A673 (cell line): ENCODE data around the gene SLC2A13. TPM values are rescaled to one million over a fixed set of nuclear protein-coding genes. Genes with fewer than 3 reads are reported as not detected.

ENCODE experiments used
- BruUV-seq: library from RNA; stranded (reverse); fragments of 400-500 nt; replicated peaks from 2 replicates; lab custom pipeline; 2021; lab: Mats Ljungman, UMichigan
- CTCF ChIA-PET: fragments of 300-600 bp; sonication (Branson Sonifier 250); formaldehyde crosslinking; loops from one replicate; lab custom pipeline; 2022; ENCODE audit warnings: antibody characterized with exemption; lab: Charles Lee
- POLR2A ChIA-PET: fragments of 300-600 bp; sonication (Branson Sonifier 250); formaldehyde crosslinking; loops from one replicate; lab custom pipeline; 2022; ENCODE audit warnings: antibody characterized with exemption; ENCODE audit not compliant: low non-redundant PET; lab: Charles Lee
- DNase-seq: peaks from one replicate; pipeline ENCODE4 v3.0.0-alpha.2; 2015; ENCODE audit warnings: low spot score
- H3K27ac ChIP-seq: fragments of 200-600 bp; sonication (generic); 2 replicates; pipeline ENCODE4 v1.5.1; 2016; ENCODE audit warnings: mixed run types, low read depth, mild to moderate bottlenecking, mixed read lengths, antibody characterized with exemption, low read length; ENCODE audit not compliant: poor library complexity, severe bottlenecking
- H3K27me3 ChIP-seq: fragments of 200-600 bp; sonication (generic); replicated peaks from 2 replicates; pipeline ENCODE4 v1.6.1; 2017; ENCODE audit warnings: mixed run types, low read depth, mild to moderate bottlenecking, mixed read lengths, antibody characterized with exemption, low read length; ENCODE audit not compliant: insufficient read depth, poor library complexity
- H3K36me3 ChIP-seq: fragments of 200-600 bp; sonication (generic); 2 replicates; pipeline ENCODE4 v1.6.1; 2016; ENCODE audit warnings: mixed run types, mild to moderate bottlenecking, mixed read lengths, antibody characterized with exemption, low read length; ENCODE audit not compliant: insufficient read depth, poor library complexity, severe bottlenecking
- H3K4me1 ChIP-seq: fragments of 200-600 bp; sonication (generic); 2 replicates; pipeline ENCODE4 v1.6.1; 2017; ENCODE audit warnings: mixed run types, mild to moderate bottlenecking, mixed read lengths, antibody characterized with exemption, low read length; ENCODE audit not compliant: insufficient read depth, poor library complexity, severe bottlenecking
- H3K4me3 ChIP-seq: fragments of 200-600 bp; sonication (generic); 2 replicates; pipeline ENCODE4 v1.5.1; 2016; ENCODE audit warnings: low read depth, mixed run types, mild to moderate bottlenecking, mixed read lengths, low read length; ENCODE audit not compliant: poor library complexity, severe bottlenecking
- H3K9me3 ChIP-seq: fragments of 200-600 bp; sonication (generic); 2 replicates; pipeline ENCODE4 v1.6.1; 2016; ENCODE audit warnings: mixed run types, low read depth, mild to moderate bottlenecking, mixed read lengths, antibody characterized with exemption, low read length; ENCODE audit not compliant: poor library complexity, severe bottlenecking
- CTCF ChIP-seq: fragments of 300-800, 200-600 bp; sonication (generic); conservative IDR thresholded peaks from 2 replicates; pipeline ENCODE4 v1.5.1; 2017; ENCODE audit warnings: low read depth, mild to moderate bottlenecking, antibody characterized with exemption, low read length, moderate library complexity, mixed read lengths
- EZH2 ChIP-seq: fragments of 200-600 bp; sonication (generic); IDR thresholded peaks from 2 replicates; pipeline ENCODE4 v1.6.1; 2017; ENCODE audit warnings: borderline replicate concordance, low read depth, mild to moderate bottlenecking, mixed read lengths, antibody characterized with exemption, low read length; ENCODE audit not compliant: poor library complexity, severe bottlenecking
- intact Hi-C: fragments of 100-400 bp; cut with micrococcal nuclease; formaldehyde crosslinking; loops from one replicate; pipeline ENCODE4 v1.10.0; 2022; ENCODE audit not compliant: unreplicated experiment
- total RNA-seq: library from RNA; stranded (reverse); gene quantifications from 2 replicates; pipeline ENCODE4 v1.2.3, GENCODE V29; 2021

SLC2A13 gene
- total RNA-seq, 1 experiment from 2014 or later, result 9.1 TPM

GRCh38 chr12:39892146-39892545 lies 213.7 kb downstream of the SLC2A13 start:
- no TSS peak for BruUV-seq
- ChIA-PET POLR2A (no interaction called here), CTCF (no interaction called here)
- TF ChIP-seq EZH2 (no peak), CTCF (no peak)
- H3K4me3 ChIP-seq, result no peak overlapping the region
- no peaks in the 10 kb centered on the region for H3K36me3 ChIP-seq
- no peaks in the 10 kb centered on the region for H3K27me3 ChIP-seq
- intact Hi-C loops, result no loop called here
- DNase-seq, result no peak
- H3K9me3 ChIP-seq, result no peaks in the 10 kb centered on the region
- H3K4me1 ChIP-seq, result peaks cover 7% of the 10 kb centered on the region
- no peak overlapping the region for H3K27ac ChIP-seq

DNA sequence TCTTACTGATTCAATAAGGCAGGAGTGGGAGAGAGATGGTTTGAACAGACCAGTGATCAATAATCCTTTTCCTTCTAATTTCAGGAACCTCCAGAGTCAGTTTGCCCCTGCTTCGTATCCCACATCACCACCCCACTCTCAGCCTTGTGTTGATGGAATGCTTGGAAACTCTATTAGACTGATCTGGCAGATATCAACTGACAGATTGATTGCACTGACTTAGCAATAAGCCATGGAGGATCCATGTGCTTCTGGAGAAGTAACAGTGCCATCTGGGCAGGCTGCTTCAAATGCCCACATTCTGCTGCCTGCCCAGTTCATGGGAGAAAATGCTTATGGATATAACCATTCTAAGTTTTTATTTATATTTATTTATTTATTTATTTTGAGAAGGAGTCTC lies 218.0 kb downstream of the SLC2A13 start:
- H3K27me3 ChIP-seq, result no peaks in the 10 kb centered on the region
- POLR2A ChIA-PET, result no interaction called here
- no peak overlapping the region for H3K4me3 ChIP-seq
- no TSS peak for BruUV-seq
- TF ChIP-seq EZH2 (no peak), CTCF (no peak)
- intact Hi-C loops, result loop anchor here (5.0 kb wide), 2 partner anchors 39 to 51 kb away; no protein-coding TSS in a partner anchor
- peaks cover 12% of the 10 kb centered on the region for H3K4me1 ChIP-seq
- no peak overlapping the region for H3K27ac ChIP-seq
- H3K9me3 ChIP-seq, result no peaks in the 10 kb centered on the region
- no peak for DNase-seq
- CTCF ChIA-PET, result no interaction called here
- no peaks in the 10 kb centered on the region for H3K36me3 ChIP-seq

DNA sequence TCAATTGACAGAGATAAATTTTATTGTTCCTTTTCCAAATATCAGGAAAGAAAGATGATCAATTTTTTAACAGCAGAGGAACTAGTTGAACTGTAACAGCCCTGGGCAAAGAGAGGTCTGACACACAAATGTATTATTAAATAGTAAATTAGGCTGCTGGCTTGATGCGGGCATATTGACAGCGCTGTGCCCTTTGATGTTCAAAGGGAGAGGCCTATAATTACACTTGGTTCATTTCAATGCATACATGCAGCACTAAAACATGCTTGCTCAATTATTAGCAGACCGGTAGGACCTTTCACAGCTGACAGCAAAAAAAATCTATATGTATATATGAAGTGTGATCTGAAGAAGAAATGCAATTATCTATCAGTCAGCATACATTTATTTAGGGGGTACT lies 219.8 kb downstream of the SLC2A13 start:
- H3K27me3 ChIP-seq, result no peaks in the 10 kb centered on the region
- ChIA-PET POLR2A (no interaction called here), CTCF (no interaction called here)
- no peaks in the 10 kb centered on the region for H3K36me3 ChIP-seq
- intact Hi-C loops, result loop anchor here (5.0 kb wide), 2 partner anchors 41 to 49 kb away; no protein-coding TSS in a partner anchor
- H3K9me3 ChIP-seq, result no peaks in the 10 kb centered on the region
- no peak overlapping the region for H3K27ac ChIP-seq
- TF ChIP-seq EZH2, result no peak
- TF ChIP-seq CTCF, result no peak
- no peak for DNase-seq
- no TSS peak for BruUV-seq
- peaks cover 5% of the 10 kb centered on the region for H3K4me1 ChIP-seq
- no peak overlapping the region for H3K4me3 ChIP-seq
